IPS-18c (cell line): ENCODE results near the gene PCNX4.
"Not testable (repeated sequence)": the region's sequence is repeated elsewhere in the genome, so short reads cannot be mapped to it uniquely, and the experiment has no call there.

Experiments used
- H3K4me3 ChIP-seq: 2 replicates; pipeline ENCODE4 v1.7.0; 2013; ENCODE audit warnings: low read depth, mild to moderate bottlenecking, low read length, moderate library complexity; ENCODE audit not compliant: insufficient read depth
- H3K9me3 ChIP-seq: one replicate; pipeline ENCODE4 v1.6.1; 2013; ENCODE audit warnings: mild to moderate bottlenecking, low read length, moderate library complexity; ENCODE audit not compliant: control insufficient read depth, insufficient read depth

PCNX4 gene

GRCh38 chr14:60091550-60092525, at the start of gene PCNX4:
PCNX4 (plus strand) TSS chr14:60091923; CDS start chr14:60107639, 15,716 bp downstream.
- Histone ChIP-seq H3K9me3 (no peaks in the 10 kb centered on the region), H3K4me3 (peak within 1 kb of the TSS; percentile 95)

DNA sequence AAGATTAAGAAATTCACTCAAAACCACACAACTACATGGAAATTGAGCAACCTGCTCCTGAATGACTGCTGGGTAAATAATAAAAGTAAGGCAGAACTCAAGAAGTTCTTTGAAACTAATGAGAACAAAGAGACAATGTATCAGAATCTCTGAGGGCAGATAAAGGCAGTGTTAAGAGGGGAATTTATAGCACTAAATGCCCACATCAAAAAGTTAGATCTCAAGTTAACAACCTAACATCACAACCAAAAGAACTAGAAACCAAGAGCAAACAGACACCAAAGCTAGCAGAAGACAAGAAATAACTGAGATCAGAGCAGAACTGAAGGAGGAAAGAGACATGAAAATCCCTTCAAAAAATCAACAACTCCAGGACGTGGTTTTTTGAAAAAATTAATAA, 43.7 kb upstream of the PCNX4 start:
- H3K4me3 ChIP-seq, H3K9me3 ChIP-seq: not testable (repeated sequence)

GRCh38 chr14:60051721-60052221, 40.0 kb upstream of the PCNX4 start:
- Histone ChIP-seq H3K9me3 (no peaks in the 10 kb centered on the region), H3K4me3 (no peak overlapping the region)

DNA sequence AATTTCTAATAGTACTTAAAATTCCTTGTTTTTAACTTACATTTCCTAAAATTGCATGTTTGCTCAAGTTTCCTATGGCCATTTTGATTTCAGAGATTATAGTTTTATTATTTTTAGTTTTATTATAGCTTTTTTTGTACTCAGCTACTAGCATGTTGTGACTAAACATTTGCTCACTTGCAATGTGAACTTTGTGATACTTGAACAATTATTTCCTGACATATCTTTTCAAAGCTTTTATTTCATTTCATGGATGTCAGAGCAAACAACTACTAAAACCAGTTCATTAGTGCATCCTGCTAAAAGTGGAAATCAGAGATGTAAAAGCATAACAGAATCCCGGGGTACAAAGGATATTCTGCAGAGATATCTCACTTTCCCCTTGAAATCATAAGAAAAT, 33.6 kb upstream of the PCNX4 start:
- Histone ChIP-seq H3K9me3 (no peaks in the 10 kb centered on the region), H3K4me3 (no peak overlapping the region)

GRCh38 chr14:60061371-60061770, 30.4 kb upstream of the PCNX4 start:
- Histone ChIP-seq H3K9me3 (no peaks in the 10 kb centered on the region), H3K4me3 (no peak overlapping the region)

- Histone ChIP-seq H3K9me3 (no peaks in the 10 kb centered on the region), H3K4me3 (no peak overlapping the region)
These were observed 27.1 kb upstream of the PCNX4 start for GRCh38 chr14:60064491-60065072.

DNA sequence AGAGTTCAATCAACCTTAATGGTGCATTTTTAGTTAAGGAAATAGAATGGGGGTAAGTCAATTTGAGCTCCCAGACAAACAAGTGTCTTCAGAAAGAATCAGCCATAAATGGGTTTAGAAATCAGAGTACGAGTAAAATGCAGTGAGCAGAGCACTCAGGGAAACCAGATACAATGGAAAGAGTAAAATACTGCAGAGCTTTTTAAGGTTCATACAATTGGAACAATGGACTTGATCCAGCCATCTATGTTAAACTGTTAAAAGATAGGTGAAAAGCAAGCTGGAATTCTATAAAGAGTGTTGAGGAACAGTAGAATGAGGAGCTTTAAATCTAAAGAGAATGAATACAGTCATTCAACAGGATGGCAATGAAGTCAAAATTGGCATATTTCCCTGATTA, 23.8 kb upstream of the PCNX4 start:
- Histone ChIP-seq H3K9me3 (no peaks in the 10 kb centered on the region), H3K4me3 (no peak overlapping the region)

DNA sequence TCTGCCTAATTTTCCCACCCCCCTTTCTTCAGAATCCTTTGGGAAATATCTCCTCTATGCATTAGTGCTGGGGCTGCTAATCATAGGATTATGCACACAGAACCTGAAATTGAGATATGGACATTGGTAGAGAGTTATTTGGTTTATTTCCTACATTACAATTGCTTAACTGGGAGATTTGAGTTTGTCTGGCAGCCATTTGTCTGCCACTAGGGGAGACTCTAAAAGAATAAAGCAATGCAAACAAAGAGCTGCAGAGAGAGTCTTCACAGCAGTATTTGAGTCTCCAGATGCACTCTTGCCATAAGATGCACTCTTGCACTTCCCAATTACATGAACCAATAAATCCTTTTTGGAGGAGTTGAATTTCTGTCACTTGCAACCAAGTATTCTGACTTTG, 12.0 kb upstream of the PCNX4 start:
- H3K4me3 ChIP-seq = no peak overlapping the region
- no peaks in the 10 kb centered on the region for H3K9me3 ChIP-seq

GRCh38 chr14:60085085-60085484, 6.6 kb upstream of the PCNX4 start:
- H3K9me3 ChIP-seq = no peaks in the 10 kb centered on the region

DNA sequence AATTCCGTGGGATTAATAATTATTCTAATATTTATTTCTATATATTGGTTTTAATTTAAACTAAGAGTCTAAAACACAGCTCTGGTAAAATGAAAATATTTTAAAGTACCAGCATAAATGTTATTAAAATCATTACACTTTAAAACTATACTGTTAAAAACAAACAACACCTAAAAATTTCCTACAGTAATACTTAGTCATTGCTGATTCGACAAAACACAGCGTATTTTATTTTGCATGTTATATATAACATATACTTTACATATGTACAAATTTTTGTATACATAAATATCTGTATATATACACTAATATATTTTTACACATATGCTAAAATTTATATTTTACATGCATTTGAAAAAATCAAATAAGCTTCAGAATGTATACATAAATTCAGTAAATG, 6.0 kb upstream of the PCNX4 start:
- Histone ChIP-seq H3K4me3 (no peak overlapping the region), H3K9me3 (no peaks in the 10 kb centered on the region)

More at GRCh38 chr14:60085085-60085484, 6.6 kb upstream of the PCNX4 start:
- no peak overlapping the region for H3K4me3 ChIP-seq

DNA sequence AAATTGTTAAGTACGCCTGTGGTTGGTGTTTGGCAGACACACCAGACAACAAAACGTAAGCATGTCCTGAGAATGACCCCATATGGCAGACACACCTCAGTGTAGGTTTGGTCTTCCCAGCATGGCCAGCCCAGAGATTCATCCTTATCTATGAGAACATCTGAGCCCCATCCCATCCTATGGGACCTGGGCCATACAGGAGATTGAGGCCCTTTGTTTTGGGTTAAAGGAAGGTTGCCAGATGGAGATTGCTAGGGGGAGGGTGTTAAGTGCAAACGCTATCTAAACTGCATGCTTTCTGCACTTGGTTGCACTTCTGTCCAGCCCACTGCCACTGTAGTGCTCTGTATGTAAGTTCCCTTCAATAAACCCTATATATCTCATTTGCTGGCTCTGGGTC, 4.1 kb upstream of the PCNX4 start:
- Histone ChIP-seq H3K9me3 (no peaks in the 10 kb centered on the region), H3K4me3 (no peak overlapping the region)

GRCh38 chr14:60089221-60089620, 2.5 kb upstream of the PCNX4 start:
- no peaks in the 10 kb centered on the region for H3K9me3 ChIP-seq
- H3K4me3 ChIP-seq = no peak overlapping the region

DNA sequence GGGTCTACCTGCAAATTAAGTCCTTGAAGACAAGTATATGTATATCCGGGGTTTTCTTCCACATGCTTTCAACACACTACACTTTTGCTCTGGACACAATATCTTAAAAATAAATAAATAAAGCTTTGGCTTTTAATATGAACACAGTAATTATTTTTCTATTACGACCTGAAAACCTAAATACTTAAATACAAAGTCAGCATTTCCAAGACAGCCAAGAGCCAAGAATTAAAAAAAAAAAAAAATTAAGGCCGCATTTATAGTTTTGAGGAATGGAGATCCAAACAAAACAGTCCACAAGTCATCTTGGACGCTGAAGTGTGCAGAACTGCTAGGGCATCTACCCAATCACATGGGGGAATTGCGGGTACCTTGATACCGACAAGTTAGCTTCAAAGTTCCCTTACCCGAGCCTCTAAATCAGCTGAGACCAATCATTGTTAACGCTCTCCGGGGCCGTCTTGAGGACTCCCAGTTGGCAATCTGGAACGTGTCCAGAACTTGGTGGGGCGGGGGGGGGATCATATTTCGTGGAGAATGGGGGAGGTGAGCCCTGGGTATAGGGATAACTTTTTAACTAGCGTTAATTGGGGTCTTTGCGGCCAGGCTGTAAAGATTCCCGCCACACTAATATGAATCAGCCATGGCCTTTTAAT, 731 bp upstream of the PCNX4 start:
- H3K4me3 ChIP-seq = peak overlapping the region; percentile 95
- no peaks in the 10 kb centered on the region for H3K9me3 ChIP-seq

GRCh38 chr14:60092526-60092920, 800 bp downstream of the PCNX4 start:
- peak overlapping the region; percentile 95 for H3K4me3 ChIP-seq
- H3K9me3 ChIP-seq = no peaks in the 10 kb centered on the region

DNA sequence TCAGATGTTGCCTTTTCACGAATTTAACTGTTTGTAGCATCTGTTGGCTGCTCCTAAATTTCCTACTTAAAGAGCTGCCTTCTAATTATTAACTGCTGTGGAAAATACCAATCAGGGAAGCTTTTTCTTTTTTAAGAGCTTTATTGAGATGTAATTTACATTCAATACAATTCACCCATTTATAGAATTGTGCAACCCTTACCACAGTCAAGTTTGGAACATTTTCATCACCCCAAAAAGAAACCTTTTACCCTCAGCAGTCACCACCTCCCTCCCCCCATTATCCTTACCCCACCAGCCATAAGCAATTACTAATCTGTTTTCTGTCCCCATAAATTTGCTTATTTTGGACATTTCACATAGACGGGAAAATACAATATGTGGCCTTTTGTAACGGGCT, 1.4 kb downstream of the PCNX4 start:
- Histone ChIP-seq H3K4me3 (peak overlapping the region; percentile 95), H3K9me3 (no peaks in the 10 kb centered on the region)

- H3K4me3 ChIP-seq = no peak overlapping the region
- H3K9me3 ChIP-seq = no peaks in the 10 kb centered on the region
These were observed 1.9 kb downstream of the PCNX4 start for GRCh38 chr14:60093606-60094005.

DNA sequence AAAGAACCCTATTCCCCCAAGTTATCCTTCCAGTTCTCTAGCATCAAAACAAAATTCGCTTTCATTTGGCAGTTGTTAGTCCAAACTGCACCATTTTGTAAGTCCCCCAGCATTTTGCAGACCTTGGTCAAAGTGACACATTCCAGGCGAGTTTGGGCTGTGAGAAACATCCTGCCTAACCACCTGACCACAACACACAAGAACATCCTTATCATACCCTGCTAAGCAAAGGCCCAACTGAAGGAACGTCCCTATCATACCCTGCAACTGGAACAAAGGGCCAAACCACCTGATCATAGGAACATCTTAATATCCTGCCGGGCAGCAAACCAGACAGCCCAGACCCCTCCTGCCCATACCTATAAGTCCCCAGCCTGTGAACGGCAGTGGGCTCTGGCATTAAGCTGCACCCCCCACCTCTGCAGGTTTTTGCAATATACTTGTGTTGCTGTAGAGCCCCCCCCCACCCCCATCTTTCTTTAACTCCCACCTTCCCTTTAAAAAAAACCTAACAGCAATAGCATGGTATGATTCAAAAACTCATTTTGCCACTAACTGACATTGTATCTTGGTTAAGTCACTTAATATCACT, 2.7 kb downstream of the PCNX4 start:
- Histone ChIP-seq H3K9me3 (no peaks in the 10 kb centered on the region), H3K4me3 (peak overlapping the region; percentile 2; the same call in 1 of the 2 replicates)
